ENCODE results near the gene GPR153.

GPR153 gene

GRCh38 chr1:6261615-6261995, 707 bp upstream of the GPR153 start:
- no peaks in the 10 kb centered on the region for H3K36me3 ChIP-seq (ENCODE audit: insufficient read depth, insufficient read length, low read length)
- no peak for DNase-seq (ENCODE audit: low read depth, low spot score)
- H3K9me3 ChIP-seq (ENCODE audit: insufficient read depth, low read length) = no peaks in the 10 kb centered on the region
- TF ChIP-seq SUZ12 (IDR thresholded peaks at IDR 0.05; ENCODE audit: extremely low read depth, insufficient read depth, insufficient read length) (no peak), ZNF274 (IDR thresholded peaks at IDR 0.05; ENCODE audit: low read depth, low read length) (no peak), YY1 (IDR thresholded peaks at IDR 0.05; ENCODE audit: insufficient read depth, insufficient read length) (no peak)
- H3K4me3 ChIP-seq (ENCODE audit: insufficient read length, low read depth) = no peak overlapping the region
- peaks cover 21% of the 10 kb centered on the region for H3K27me3 ChIP-seq (ENCODE audit: insufficient read depth, insufficient read length)
- no peak overlapping the region for H3K9ac ChIP-seq (ENCODE audit: insufficient read length, low read depth)
- H3K4me1 ChIP-seq (ENCODE audit: insufficient read depth, insufficient read length) = peaks cover 3% of the 10 kb centered on the region

- TF ChIP-seq YY1 (IDR thresholded peaks at IDR 0.05; ENCODE audit: insufficient read depth, insufficient read length) (no peak), SUZ12 (IDR thresholded peaks at IDR 0.05; ENCODE audit: extremely low read depth, insufficient read depth, insufficient read length) (no peak), ZNF274 (IDR thresholded peaks at IDR 0.05; ENCODE audit: low read depth, low read length) (no peak)
- Histone ChIP-seq H3K4me1 (ENCODE audit: insufficient read depth, insufficient read length) (peaks cover 3% of the 10 kb centered on the region), H3K27me3 (ENCODE audit: insufficient read depth, insufficient read length) (peaks cover 21% of the 10 kb centered on the region), H3K9me3 (ENCODE audit: insufficient read depth, low read length) (no peaks in the 10 kb centered on the region), H3K4me3 (ENCODE audit: insufficient read length, low read depth) (peak overlapping the region; percentile 18), H3K36me3 (ENCODE audit: insufficient read depth, insufficient read length, low read length) (no peaks in the 10 kb centered on the region), H3K9ac (ENCODE audit: insufficient read length, low read depth) (no peak overlapping the region)
- DNase-seq (ENCODE audit: low read depth, low spot score) = no peak
Measured at GRCh38 chr1:6260433-6260934, 414 bp downstream of the GPR153 start.

- DNase-seq (ENCODE audit: low read depth, low spot score) = no peak
- no peaks in the 10 kb centered on the region for H3K9me3 ChIP-seq (ENCODE audit: insufficient read depth, low read length)
- peaks cover 21% of the 10 kb centered on the region for H3K27me3 ChIP-seq (ENCODE audit: insufficient read depth, insufficient read length)
- TF ChIP-seq YY1 (IDR thresholded peaks at IDR 0.05; ENCODE audit: insufficient read depth, insufficient read length) = no peak
- no peaks in the 10 kb centered on the region for H3K36me3 ChIP-seq (ENCODE audit: insufficient read depth, insufficient read length, low read length)
- H3K9ac ChIP-seq (ENCODE audit: insufficient read length, low read depth) = no peak overlapping the region
- H3K4me3 ChIP-seq (ENCODE audit: insufficient read length, low read depth) = no peak overlapping the region
- H3K4me1 ChIP-seq (ENCODE audit: insufficient read depth, insufficient read length) = peaks cover 3% of the 10 kb centered on the region
Measured at GRCh38 chr1:6259491-6260362, 1.2 kb downstream of the GPR153 start.

- peaks cover 21% of the 10 kb centered on the region for H3K27me3 ChIP-seq (ENCODE audit: insufficient read depth, insufficient read length)
- TF ChIP-seq YY1 (IDR thresholded peaks at IDR 0.05; ENCODE audit: insufficient read depth, insufficient read length) (no peak), SUZ12 (IDR thresholded peaks at IDR 0.05; ENCODE audit: extremely low read depth, insufficient read depth, insufficient read length) (no peak), ZNF274 (IDR thresholded peaks at IDR 0.05; ENCODE audit: low read depth, low read length) (no peak)
- DNase-seq (ENCODE audit: low read depth, low spot score) = no peak
- no peaks in the 10 kb centered on the region for H3K36me3 ChIP-seq (ENCODE audit: insufficient read depth, insufficient read length, low read length)
- H3K4me3 ChIP-seq (ENCODE audit: insufficient read length, low read depth) = no peak overlapping the region
- no peaks in the 10 kb centered on the region for H3K9me3 ChIP-seq (ENCODE audit: insufficient read depth, low read length)
- H3K4me1 ChIP-seq (ENCODE audit: insufficient read depth, insufficient read length) = peaks cover 3% of the 10 kb centered on the region
- no peak overlapping the region for H3K9ac ChIP-seq (ENCODE audit: insufficient read length, low read depth)
Measured at GRCh38 chr1:6258675-6259074, 2.2 kb downstream of the GPR153 start.

GRCh38 chr1:6257541-6258069, 3.3 kb downstream of the GPR153 start:
- Histone ChIP-seq H3K9ac (ENCODE audit: insufficient read length, low read depth) (no peak overlapping the region), H3K27me3 (ENCODE audit: insufficient read depth, insufficient read length) (peaks cover 21% of the 10 kb centered on the region), H3K4me3 (ENCODE audit: insufficient read length, low read depth) (no peak overlapping the region), H3K9me3 (ENCODE audit: insufficient read depth, low read length) (no peaks in the 10 kb centered on the region), H3K4me1 (ENCODE audit: insufficient read depth, insufficient read length) (peaks cover 3% of the 10 kb centered on the region), H3K36me3 (ENCODE audit: insufficient read depth, insufficient read length, low read length) (no peaks in the 10 kb centered on the region)
- DNase-seq (ENCODE audit: low read depth, low spot score) = no peak
- TF ChIP-seq YY1 (IDR thresholded peaks at IDR 0.05; ENCODE audit: insufficient read depth, insufficient read length) (no peak), SUZ12 (IDR thresholded peaks at IDR 0.05; ENCODE audit: extremely low read depth, insufficient read depth, insufficient read length) (no peak), ZNF274 (IDR thresholded peaks at IDR 0.05; ENCODE audit: low read depth, low read length) (no peak)

GRCh38 chr1:6256645-6257044, 4.3 kb downstream of the GPR153 start:
- no peak overlapping the region for H3K4me3 ChIP-seq (ENCODE audit: insufficient read length, low read depth)
- no peak overlapping the region for H3K9ac ChIP-seq (ENCODE audit: insufficient read length, low read depth)
- no peak for DNase-seq (ENCODE audit: low read depth, low spot score)
- peaks cover 2% of the 10 kb centered on the region for H3K4me1 ChIP-seq (ENCODE audit: insufficient read depth, insufficient read length)
- H3K27me3 ChIP-seq (ENCODE audit: insufficient read depth, insufficient read length) = peaks cover 18% of the 10 kb centered on the region
- no peaks in the 10 kb centered on the region for H3K36me3 ChIP-seq (ENCODE audit: insufficient read depth, insufficient read length, low read length)
- TF ChIP-seq ZNF274 (IDR thresholded peaks at IDR 0.05; ENCODE audit: low read depth, low read length) (no peak), YY1 (IDR thresholded peaks at IDR 0.05; ENCODE audit: insufficient read depth, insufficient read length) (no peak), SUZ12 (IDR thresholded peaks at IDR 0.05; ENCODE audit: extremely low read depth, insufficient read depth, insufficient read length) (no peak)
- no peaks in the 10 kb centered on the region for H3K9me3 ChIP-seq (ENCODE audit: insufficient read depth, low read length)

- H3K27me3 ChIP-seq (ENCODE audit: insufficient read depth, insufficient read length) = peaks cover 30% of the 10 kb centered on the region
- no peak overlapping the region for H3K9ac ChIP-seq (ENCODE audit: insufficient read length, low read depth)
- H3K4me1 ChIP-seq (ENCODE audit: insufficient read depth, insufficient read length) = peaks cover under 1% of the 10 kb centered on the region
- no peak overlapping the region for H3K4me3 ChIP-seq (ENCODE audit: insufficient read length, low read depth)
- no peak for TF ChIP-seq ZNF274 (IDR thresholded peaks at IDR 0.05; ENCODE audit: low read depth, low read length)
- TF ChIP-seq YY1 (IDR thresholded peaks at IDR 0.05; ENCODE audit: insufficient read depth, insufficient read length) = no peak
- TF ChIP-seq SUZ12 (IDR thresholded peaks at IDR 0.05; ENCODE audit: extremely low read depth, insufficient read depth, insufficient read length) = no peak
- H3K9me3 ChIP-seq (ENCODE audit: insufficient read depth, low read length) = no peaks in the 10 kb centered on the region
- H3K36me3 ChIP-seq (ENCODE audit: insufficient read depth, insufficient read length, low read length) = no peaks in the 10 kb centered on the region
- DNase-seq (ENCODE audit: low read depth, low spot score) = no peak
Measured at GRCh38 chr1:6254691-6255090, 6.2 kb downstream of the GPR153 start.

Data from NT2/D1 (cell line).